Sciatic nerve (tissue), 2 donors: ENCODE results near the gene TDRD10. TPM values are rescaled to one million over a fixed set of nuclear protein-coding genes. Genes with fewer than 3 reads are reported as not detected.

Source experiments
- ATAC-seq: fragments of 200-7000 bp; cut with Tn5 transposase; one replicate; pipeline ENCODE4 v1.9.1; 2020; ENCODE audit warnings: mild to moderate bottlenecking, moderate library complexity
- DNase-seq: peaks from one replicate; pipeline ENCODE4 v3.0.0-alpha.2; 2020; ENCODE audit warnings: low spot score
- intact Hi-C: fragments of 100-400 bp; cut with DNase I; formaldehyde crosslinking; loops from one replicate; pipeline ENCODE4 v1.14.2; 2022
- total RNA-seq: library from RNA; stranded (reverse); fragmentation: NEBNext Ultra II Directional; extraction: Animal tissue kit (Norgen Biotek cat#: 25700); gene quantifications from one replicate; pipeline ENCODE4 v1.2.1, GENCODE V29; 2021
- donor health status: DM: no; HTN: no; CAD: no.
- donor health status: DM: no; HTN: no; CAD: no.

Gene TDRD10
- total RNA-seq, 1 donor from 2014 or later: 11.7 TPM

DNA sequence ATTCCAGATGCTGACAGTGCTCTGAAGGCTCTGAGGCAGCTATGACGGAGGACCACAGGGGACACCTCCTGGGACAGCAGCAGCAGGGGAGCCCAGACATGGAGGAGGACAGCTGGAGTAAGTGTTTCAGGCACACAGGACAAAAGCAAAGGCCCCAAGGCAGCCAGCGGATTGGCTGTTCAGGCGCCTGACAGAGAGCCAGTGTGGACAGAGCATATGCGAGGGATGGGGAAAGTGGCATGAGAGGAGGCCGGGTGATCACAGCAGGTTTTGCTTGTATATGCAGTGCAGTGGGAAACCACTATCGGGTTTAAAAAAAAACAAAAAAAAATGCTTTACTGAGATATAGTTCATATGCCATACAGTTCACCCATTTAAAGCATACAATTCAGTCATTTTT lies 84.6 kb downstream of the TDRD10 start:
- intact Hi-C loops: no loop called here
- DNase-seq (no peak), ATAC-seq (no peak)

DNA sequence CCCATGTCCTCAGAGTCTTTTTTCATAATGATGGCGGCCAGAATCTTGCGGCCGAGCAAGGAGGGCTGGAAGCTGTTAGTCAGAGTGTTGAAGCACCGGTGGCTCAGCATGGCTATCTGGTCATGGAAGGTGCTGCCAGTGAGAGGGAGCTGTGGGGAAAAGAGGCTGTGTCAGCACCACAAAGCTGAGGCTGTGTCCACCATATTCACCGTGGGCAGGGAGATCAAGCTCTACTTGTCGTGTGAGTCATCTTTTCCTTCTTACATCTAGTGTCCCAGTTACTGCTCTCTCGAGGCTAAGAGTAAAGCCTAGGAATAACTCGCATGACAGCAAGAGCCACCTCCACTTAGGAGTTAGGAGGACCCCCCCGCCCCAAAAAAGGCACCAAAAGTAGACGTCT lies 87.8 kb downstream of the TDRD10 start:
- intact Hi-C loops: no loop called here
- ATAC-seq (no peak), DNase-seq (no peak)

DNA sequence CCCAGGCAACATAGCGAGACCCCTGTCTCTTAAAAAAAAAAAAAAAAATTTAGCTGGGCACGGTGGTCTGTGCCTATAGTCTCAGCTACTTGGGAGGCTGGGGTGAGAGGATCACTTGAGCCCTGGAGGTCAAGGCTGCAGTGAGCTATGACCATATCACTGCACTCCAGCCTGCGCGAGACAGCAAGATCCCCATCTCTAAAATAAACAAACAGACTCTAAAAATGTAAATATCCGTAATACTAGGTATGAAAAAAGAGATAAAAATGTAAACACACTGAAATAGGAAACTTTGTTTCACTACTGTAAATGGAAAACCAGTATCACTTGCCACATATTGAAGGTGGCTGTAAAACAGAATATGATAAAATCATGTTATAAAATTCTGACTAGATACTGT lies 88.7 kb downstream of the TDRD10 start:
- intact Hi-C loops: no loop called here

DNA sequence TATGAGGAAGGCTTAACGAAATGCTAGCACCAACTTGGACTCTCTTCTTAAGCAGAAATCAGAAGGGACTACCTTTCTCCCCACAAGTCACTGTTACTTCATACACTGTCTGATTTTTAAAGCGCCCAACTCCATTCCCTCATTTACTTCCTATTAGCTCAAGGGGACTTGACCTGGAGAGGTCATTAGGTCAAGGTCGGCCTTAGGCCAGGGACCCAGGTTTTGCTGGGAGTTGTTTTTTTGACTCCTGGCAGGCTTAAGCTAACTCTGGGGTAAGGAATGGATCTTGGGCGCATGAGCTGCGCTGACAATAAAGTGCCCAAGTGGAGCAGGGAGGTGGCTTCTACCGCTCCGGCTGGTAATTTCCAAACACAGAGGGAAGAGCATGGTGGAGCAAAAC lies 89.2 kb downstream of the TDRD10 start:
- intact Hi-C loops: no loop called here
- no peak for ATAC-seq
- DNase-seq: no peak

More for the DNA sequence above, 88.7 kb downstream of the TDRD10 start:
- DNase-seq (no peak), ATAC-seq (no peak)

DNA sequence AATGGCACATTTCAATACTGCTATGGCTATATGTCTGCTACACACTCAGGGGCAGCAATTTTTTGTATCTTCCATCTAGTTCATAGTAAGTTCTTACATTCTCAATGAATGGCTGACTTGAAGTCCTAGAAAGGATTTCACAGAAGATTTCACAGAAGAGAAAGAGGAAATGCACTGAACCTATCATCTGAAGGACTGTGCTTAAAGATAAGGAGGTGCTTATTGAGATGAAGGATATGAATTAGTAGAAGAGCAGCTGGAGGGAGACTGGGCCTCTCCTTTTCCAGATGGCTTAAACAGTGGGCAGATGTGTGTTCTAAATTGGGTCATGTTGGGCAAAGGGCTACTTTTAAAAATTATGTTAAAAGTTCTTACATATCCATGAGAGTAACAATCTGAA lies 91.4 kb downstream of the TDRD10 start:
- ATAC-seq (no peak), DNase-seq (no peak)
- intact Hi-C loops: no loop called here

DNA sequence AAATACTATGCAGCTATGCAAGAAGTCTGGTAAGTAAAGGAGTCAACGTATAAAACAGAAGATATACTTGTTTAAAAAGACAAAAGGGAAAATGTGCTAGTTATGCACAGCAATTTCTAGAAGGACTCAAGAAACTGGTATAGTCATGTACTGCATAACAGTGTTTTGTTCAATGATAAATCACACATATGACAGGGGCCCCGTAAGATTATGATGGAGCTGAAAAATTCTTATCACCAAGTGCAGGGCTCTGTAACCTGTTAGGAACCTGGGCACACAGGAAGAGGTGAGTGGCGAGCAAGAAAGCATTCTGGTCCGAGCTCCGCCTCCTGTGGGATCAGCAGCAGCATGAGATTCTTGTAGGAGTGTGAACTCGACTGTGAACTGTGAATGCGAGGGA lies 92.8 kb downstream of the TDRD10 start:
- ATAC-seq (no peak), DNase-seq (no peak)
- intact Hi-C loops: no loop called here

DNA sequence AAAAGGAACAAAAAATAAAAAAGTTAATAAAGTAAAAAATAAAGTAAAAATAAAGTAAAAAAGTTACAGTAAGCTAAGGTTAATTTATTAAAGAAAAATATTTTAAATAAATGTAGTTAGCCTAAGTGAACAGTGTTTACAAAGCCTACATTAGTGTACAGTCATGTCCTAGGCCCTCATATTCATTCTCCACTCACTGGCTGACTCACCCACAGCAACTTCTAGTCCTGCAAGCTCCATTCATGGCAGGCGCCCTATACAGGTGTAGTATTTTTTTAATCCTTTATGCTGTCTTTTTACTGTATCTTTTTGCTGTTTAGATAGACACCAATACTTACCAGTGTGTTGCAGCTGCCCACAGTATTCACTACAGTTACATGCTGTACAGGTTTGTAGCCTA lies 93.6 kb downstream of the TDRD10 start:
- no peak for DNase-seq
- ATAC-seq: no peak
- intact Hi-C loops: no loop called here

Other genes with a start within 250 kb of the TDRD10 start
- gene HAX1, start 229.6 kb upstream of the TDRD10 start, total RNA-seq: 59.9 TPM
- gene AQP10, start 181.1 kb upstream of the TDRD10 start, total RNA-seq: not detected
- 78.3 TPM for gene ATP8B2, start 176.7 kb upstream of the TDRD10 start, total RNA-seq
- 26.6 TPM for gene IL6R, start 96.9 kb upstream of the TDRD10 start, total RNA-seq
- 30.5 TPM for gene SHE, start 193 bp downstream of the TDRD10 start, total RNA-seq
- 67.4 TPM for gene UBE2Q1, start 56.4 kb downstream of the TDRD10 start, total RNA-seq
- 0.18 TPM for gene CHRNB2, start 65.6 kb downstream of the TDRD10 start, total RNA-seq
- gene ADAR, start 106.0 kb downstream of the TDRD10 start, total RNA-seq: 139 TPM